HG03045 (cell line): ENCODE data around the gene DISP2.
A peak's percentile ranks its signal among the peaks of the same experiment; 100 is the strongest.

Experiments
- ATAC-seq: cut with Tn5 transposase; IDR thresholded peaks from one replicate; pipeline ENCODE4 v1.9.1; 2021; ENCODE audit warnings: mild to moderate bottlenecking, moderate library complexity; ENCODE audit not compliant: unreplicated experiment

Gene DISP2

GRCh38 chr15:40388941-40389823 lies 31.2 kb downstream of the DISP2 start:
- ATAC-seq: no peak

- ATAC-seq: no peak
Observed at GRCh38 chr15:40389824-40390595, 32.0 kb downstream of the DISP2 start.

- no peak for ATAC-seq
Observed at GRCh38 chr15:40392986-40393948, 35.2 kb downstream of the DISP2 start.

- no peak for ATAC-seq
Observed at GRCh38 chr15:40397688-40398412, 39.8 kb downstream of the DISP2 start.

GRCh38 chr15:40398413-40398873 lies 40.4 kb downstream of the DISP2 start:
- ATAC-seq: no peak

GRCh38 chr15:40399370-40399769 lies 41.4 kb downstream of the DISP2 start:
- ATAC-seq: no peak

GRCh38 chr15:40405501-40406381 lies 47.7 kb downstream of the DISP2 start, which contains the start of gene IVD:
TSS of gene IVD (plus strand) at chr15:40405795. CDS start at chr15:40405828, 33 bp downstream.
- peak; percentile 90 for ATAC-seq

GRCh38 chr15:40407330-40407990 lies 49.4 kb downstream of the DISP2 start:
- peak; percentile 34 for ATAC-seq

- ATAC-seq: no peak
Observed at GRCh38 chr15:40409366-40409765, 51.3 kb downstream of the DISP2 start.

GRCh38 chr15:40410476-40410875 lies 52.5 kb downstream of the DISP2 start:
- ATAC-seq: no peak

- no peak for ATAC-seq
Observed at GRCh38 chr15:40412095-40412759, 54.2 kb downstream of the DISP2 start.

GRCh38 chr15:40413036-40413435 lies 55.0 kb downstream of the DISP2 start:
- no peak for ATAC-seq

- no peak for ATAC-seq
Observed at GRCh38 chr15:40414816-40415215, 56.8 kb downstream of the DISP2 start.

- ATAC-seq: no peak
Observed at GRCh38 chr15:40415226-40415625, 57.2 kb downstream of the DISP2 start.

- no peak for ATAC-seq
Observed at GRCh38 chr15:40416056-40416455, 58.0 kb downstream of the DISP2 start.

GRCh38 chr15:40418126-40418525 lies 60.1 kb downstream of the DISP2 start:
- no peak for ATAC-seq

- ATAC-seq: no peak
Observed at GRCh38 chr15:40420071-40420713, 62.2 kb downstream of the DISP2 start.
